GM18951 (cell line): Measurements from ENCODE around the gene USP16.
"Not testable (repeated sequence)": the region's sequence is repeated elsewhere in the genome, so short reads cannot be mapped to it uniquely, and the experiment has no call there.

Experiments
- POLR2A ChIP-seq: IDR thresholded peaks from 4 replicates; pipeline ENCODE4 v1.6.1; 2011; ENCODE audit warnings: mild to moderate bottlenecking; ENCODE audit not compliant: insufficient read length, insufficient read depth; ENCODE audit errors: extremely low read depth
- in situ Hi-C: fragments of 300-500 bp; cut with MboI; formaldehyde crosslinking; loops from one replicate; pipeline ENCODE4 v1.12.0; 2022; ENCODE audit warnings: low sequenced_read_pairs, mixed read lengths, inconsistent platforms; ENCODE audit not compliant: unreplicated experiment

USP16 gene

DNA sequence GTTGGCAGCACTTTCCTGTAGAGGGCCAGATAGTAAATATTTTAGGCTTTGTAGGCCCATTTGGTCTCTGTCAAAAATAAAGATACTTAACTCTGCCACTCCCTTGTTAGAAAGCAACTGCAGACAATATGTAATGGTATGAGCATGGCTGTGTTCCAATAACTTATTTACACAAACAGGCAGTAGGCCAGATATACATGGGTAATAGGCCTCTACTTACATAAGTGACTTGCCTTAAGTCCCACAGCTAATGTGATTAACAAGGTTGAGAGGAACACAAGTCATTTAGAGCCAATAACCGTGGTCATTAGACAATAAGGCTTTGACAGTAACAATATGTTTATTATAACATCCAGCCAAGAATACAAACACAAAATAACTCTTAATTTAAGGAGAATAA is 31.5 kb downstream of the USP16 start:
- in situ Hi-C loops: no loop called here
- no peak for TF ChIP-seq POLR2A

GRCh38 chr21:29056538-29057050 is 32.1 kb downstream of the USP16 start:
- TF ChIP-seq POLR2A: no peak
- in situ Hi-C loops: no loop called here

GRCh38 chr21:29064850-29065481 is 40.5 kb downstream of the USP16 start:
- in situ Hi-C loops: no loop called here
- no peak for TF ChIP-seq POLR2A

DNA sequence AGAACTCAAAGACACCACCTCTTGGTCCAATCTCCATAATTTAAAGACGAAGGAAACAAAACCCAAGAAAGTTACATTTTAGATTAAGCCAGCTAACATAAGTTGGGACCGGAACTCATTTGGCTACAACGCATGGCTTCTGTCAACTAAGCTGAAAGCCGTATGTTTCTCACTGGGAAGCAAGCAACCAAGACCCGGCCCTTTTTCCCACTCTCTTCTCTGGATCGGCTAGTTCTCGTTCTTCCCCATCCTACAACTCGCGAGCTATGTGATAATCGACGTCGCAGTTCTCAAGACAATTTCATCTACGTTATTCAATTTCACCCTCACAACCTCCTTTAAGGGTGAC is 48.4 kb downstream of the USP16 start:
- in situ Hi-C loops: no loop called here
- no peak for TF ChIP-seq POLR2A

GRCh38 chr21:29073222-29074006 is 48.9 kb downstream of the USP16 start, which contains the start of gene CCT8:
TSS of gene CCT8 (minus strand) at chr21:29073648. CDS start at chr21:29073590, 58 bp downstream.
- peak; percentile 93 for TF ChIP-seq POLR2A
- in situ Hi-C loops: no loop called here

- in situ Hi-C loops: no loop called here
- TF ChIP-seq POLR2A: no peak
Observed at GRCh38 chr21:29074007-29074376, 49.5 kb downstream of the USP16 start.

DNA sequence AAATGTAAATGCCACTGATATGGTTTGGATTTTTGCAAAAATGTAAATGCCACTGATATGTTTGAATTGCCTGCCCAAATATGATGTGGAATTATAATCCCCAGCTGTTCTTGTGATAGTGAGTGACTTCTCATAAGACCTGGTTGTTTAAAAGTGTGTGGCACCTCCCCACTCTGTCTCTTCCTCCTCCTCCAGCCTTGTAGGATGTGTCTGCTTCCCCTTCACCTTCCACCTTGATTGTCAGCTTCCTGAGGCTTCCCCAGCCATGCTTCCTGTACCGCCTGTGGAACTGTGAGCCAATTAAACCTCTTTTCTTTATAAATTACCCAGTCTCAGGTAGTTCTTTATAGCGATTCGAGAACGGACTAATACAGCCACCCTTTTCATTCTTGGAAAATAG is 50.3 kb downstream of the USP16 start:
- in situ Hi-C loops: no loop called here
- TF ChIP-seq POLR2A: no peak

DNA sequence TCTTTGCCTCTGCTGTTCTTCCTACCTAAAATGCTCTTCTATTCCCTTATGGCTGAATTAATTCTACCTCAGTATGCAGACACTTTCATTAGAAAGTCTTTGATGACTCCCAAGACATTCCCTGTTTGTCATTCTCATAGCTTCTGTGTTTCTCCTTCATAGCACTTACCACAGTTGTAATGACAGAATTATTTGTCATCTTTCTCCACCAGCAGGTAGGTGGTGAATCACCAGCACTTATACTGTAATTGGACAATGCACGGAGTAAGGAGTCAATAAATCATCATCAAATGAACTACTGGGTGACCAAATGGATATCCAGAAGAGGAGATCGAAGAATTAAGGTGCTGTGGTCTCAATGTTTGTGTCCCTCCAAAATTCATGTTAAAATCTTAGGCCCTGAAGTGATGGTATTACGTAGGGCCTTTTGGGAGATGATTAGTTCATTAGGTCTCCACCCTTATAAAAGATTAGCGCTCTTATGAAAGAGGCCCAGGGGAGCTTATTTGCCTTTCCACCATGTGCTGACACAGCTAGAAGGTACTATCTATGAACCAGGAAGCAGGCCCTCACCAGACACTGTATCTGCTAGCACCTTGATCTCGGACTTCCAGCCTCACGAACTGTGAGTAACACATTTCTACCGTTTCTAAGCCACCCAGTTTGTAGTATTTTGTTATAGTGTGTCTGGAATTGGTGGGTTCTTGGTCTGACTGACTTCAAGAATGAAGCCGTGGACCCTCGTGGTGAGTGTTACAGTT is 51.4 kb downstream of the USP16 start:
- TF ChIP-seq POLR2A: no peak
- in situ Hi-C loops: no loop called here

DNA sequence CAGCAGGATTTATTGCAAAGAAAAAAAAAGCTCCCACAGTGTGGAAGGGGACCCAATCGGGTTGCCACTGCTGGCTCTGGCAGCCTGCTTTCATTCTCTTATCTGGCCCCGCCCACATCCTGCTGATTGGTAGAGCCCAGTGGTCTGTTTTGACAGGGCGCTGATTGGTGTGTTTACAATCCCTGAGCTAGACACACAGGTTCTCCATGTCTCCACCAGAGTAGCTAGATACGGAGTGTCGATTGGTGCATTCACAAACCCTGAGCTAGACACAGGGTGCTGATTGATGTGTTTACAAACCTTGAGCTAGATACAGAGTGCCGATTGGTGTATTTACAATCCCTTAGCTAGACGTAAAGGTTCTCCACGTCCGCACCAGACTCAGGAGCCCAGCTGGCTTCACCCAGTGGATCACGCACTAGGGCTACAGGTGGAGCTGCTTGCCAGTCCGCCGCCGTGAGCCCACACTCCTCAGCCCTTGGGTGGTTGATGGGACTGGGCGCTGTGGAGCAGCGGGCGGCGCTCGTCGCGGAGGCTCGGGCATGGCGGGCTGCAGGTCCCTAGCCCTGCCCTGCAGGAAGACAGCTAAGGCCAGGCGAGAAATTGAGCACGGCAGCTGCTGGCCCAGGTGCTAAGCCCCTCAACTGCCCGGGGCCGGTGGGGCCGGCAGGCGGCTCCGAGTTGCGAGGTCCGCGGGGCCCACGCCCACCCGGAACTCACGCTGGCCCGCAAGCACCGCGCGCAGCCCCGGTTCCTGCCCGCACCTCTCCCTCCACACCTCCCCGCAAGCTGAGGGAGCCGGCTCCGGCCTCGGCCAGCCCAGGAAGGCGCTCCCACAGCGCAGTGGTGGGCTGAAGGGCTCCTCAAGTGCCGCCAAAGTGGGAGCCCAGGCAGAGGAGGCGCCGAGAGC is 52.5 kb downstream of the USP16 start:
- TF ChIP-seq POLR2A: peak; percentile 45
- in situ Hi-C loops: not testable (repeated sequence)

- TF ChIP-seq POLR2A: no peak
- in situ Hi-C loops: no loop called here
Observed at GRCh38 chr21:29077651-29078090, 53.2 kb downstream of the USP16 start.

- in situ Hi-C loops: no loop called here
Observed at GRCh38 chr21:29078869-29079767, 54.6 kb downstream of the USP16 start.

DNA sequence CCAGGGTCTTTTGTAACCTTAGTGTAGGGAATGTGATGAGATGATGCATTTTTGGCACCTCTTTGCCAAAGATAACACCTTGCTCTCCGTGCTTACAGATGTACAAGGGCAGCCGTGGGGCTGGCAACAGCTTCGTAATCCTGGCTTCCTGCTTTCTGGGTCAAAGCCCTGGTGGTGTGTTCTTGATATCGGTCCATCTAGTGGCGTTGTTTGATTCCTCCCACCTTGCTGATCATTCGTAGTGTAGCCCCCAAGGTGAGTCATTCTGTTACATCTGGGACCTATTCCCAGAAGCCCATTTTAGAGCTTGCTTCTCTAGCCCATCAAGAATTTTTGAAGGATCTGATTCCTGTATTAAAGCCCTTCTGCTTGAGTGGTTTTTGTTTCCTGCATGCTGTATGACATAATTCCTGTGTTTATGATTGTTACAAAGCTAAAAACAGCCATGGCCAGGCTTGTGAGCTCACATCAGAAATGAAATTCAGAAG is 56.0 kb downstream of the USP16 start:
- TF ChIP-seq POLR2A: no peak

More at GRCh38 chr21:29078869-29079767, 54.6 kb downstream of the USP16 start:
- TF ChIP-seq POLR2A: no peak

More for the DNA sequence above, 56.0 kb downstream of the USP16 start:
- in situ Hi-C loops: loop anchor here (10.0 kb wide), 1 partner anchor 764 kb away; no protein-coding TSS in a partner anchor
